Thyroid gland (tissue), 4 donors: ENCODE measurements around the gene SLC2A9. TPM values are rescaled to one million over a fixed set of nuclear protein-coding genes. Genes with fewer than 3 reads are reported as not detected.

Experiments used
- DNase-seq, 2 donors: peaks; one replicate each; pipeline ENCODE4 v3.0.0-alpha.2; 2019
- H3K27ac ChIP-seq, 3 donors: fragments of 200-600 bp; sonication (generic); 1 replicate in 2 of 3; 2 replicates in 1 of 3; pipeline ENCODE4 v1.5.1; 2016 to 2019; ENCODE audit warnings: mild to moderate bottlenecking in 1 of 3, moderate library complexity in 1 of 3
- H3K27me3 ChIP-seq: fragments of 200-600 bp; sonication (generic); one replicate; pipeline ENCODE4 v1.5.1; 2019
- H3K36me3 ChIP-seq, 2 donors: fragments of 200-600 bp; sonication (generic); one replicate each; pipeline ENCODE4 v1.5.1; 2016 to 2019
- H3K4me1 ChIP-seq, 2 donors: fragments of 200-600 bp; sonication (generic); one replicate each; pipeline ENCODE4 v1.5.1; 2017 to 2019
- H3K4me3 ChIP-seq, 3 donors: fragments of 200-600 bp; sonication (generic); replicated peaks in 1 of 3; 1 replicate in 2 of 3; 2 replicates in 1 of 3; pipeline ENCODE4 v1.5.1; 2016; ENCODE audit warnings: mild to moderate bottlenecking in 1 of 3
- H3K9me3 ChIP-seq: fragments of 200-600 bp; sonication (generic); one replicate; pipeline ENCODE4 v1.5.1; 2017
- CTCF ChIP-seq, 6 experiments: fragments of 200-600 bp in 3 of 6; fragments of 450-650 bp in 3 of 6; sonication (generic) in 3 of 6; IDR thresholded peaks; one replicate each; pipeline ENCODE4 v1.5.1; 2016 to 2019; ENCODE audit warnings: antibody characterized with exemption in 6 of 6, mild to moderate bottlenecking in 2 of 6, inconsistent platforms in 1 of 6, moderate library complexity in 1 of 6
- POLR2A ChIP-seq, 2 donors: fragments of 450-650 bp; IDR thresholded peaks; one replicate each; pipeline ENCODE4 v1.6.1; 2017; ENCODE audit warnings: antibody characterized with exemption in 2 of 2, mild to moderate bottlenecking in 2 of 2, moderate library complexity in 1 of 2
- WGBS, 2 donors: methylation state at CpG; one replicate each; pipeline ENCODE4 v1.1.5; 2017; 5-methylcytosine and 5-hydroxymethylcytosine counted together
- intact Hi-C: fragments of 100-400 bp; cut with DNase I; formaldehyde crosslinking; loops from one replicate; pipeline ENCODE4 v1.15.1; 2023
- total RNA-seq, 4 donors: library from RNA; depleted of rRNA; stranded (reverse); fragments of >200 nt; gene quantifications; one replicate each; pipeline ENCODE4 v1.2.3, GENCODE V29; 2016

Gene SLC2A9
- total RNA-seq, 4 donors from 2014 or later, result 5.0 to 21.2 (median 9.2) TPM

GRCh38 chr4:9847968-9848748 is 173.1 kb downstream of the SLC2A9 start:
- no peak for DNase-seq
- H3K27ac ChIP-seq, result no peak overlapping the region
- no peaks in the 10 kb centered on the region for H3K4me1 ChIP-seq
- no peak overlapping the region for H3K4me3 ChIP-seq
- no peaks in the 10 kb centered on the region for H3K36me3 ChIP-seq
- H3K9me3 ChIP-seq, result no peaks in the 10 kb centered on the region
- WGBS, 2 donors, result 83 to 88% methylated on average over 5 of the region's 5 CpGs
- intact Hi-C loops, result no loop called here
- TF ChIP-seq CTCF (IDR thresholded peaks at IDR 0.05), result no peak
- no peak for TF ChIP-seq POLR2A (IDR thresholded peaks at IDR 0.05)
- H3K27me3 ChIP-seq, result no peaks in the 10 kb centered on the region

GRCh38 chr4:9845791-9846493 is 175.4 kb downstream of the SLC2A9 start:
- Histone ChIP-seq H3K9me3 (no peaks in the 10 kb centered on the region), H3K36me3 (no peaks in the 10 kb centered on the region), H3K4me3 (no peak overlapping the region), H3K27ac (no peak overlapping the region), H3K4me1 (no peaks in the 10 kb centered on the region), H3K27me3 (no peaks in the 10 kb centered on the region)
- TF ChIP-seq POLR2A (IDR thresholded peaks at IDR 0.05) (no peak), CTCF (IDR thresholded peaks at IDR 0.05) (no peak)
- WGBS, 2 donors, result 95% methylated on average over 9 of the region's 9 CpGs
- intact Hi-C loops, result no loop called here
- no peak for DNase-seq

- Histone ChIP-seq H3K36me3 (no peaks in the 10 kb centered on the region), H3K27ac (no peak overlapping the region), H3K9me3 (no peaks in the 10 kb centered on the region), H3K4me1 (no peaks in the 10 kb centered on the region), H3K27me3 (no peaks in the 10 kb centered on the region), H3K4me3 (no peak overlapping the region)
- intact Hi-C loops, result no loop called here
- 96 to 97% methylated on average over 2 of the region's 2 CpGs for WGBS, 2 donors
- DNase-seq, result no peak
- TF ChIP-seq CTCF (IDR thresholded peaks at IDR 0.05) (no peak), POLR2A (IDR thresholded peaks at IDR 0.05) (no peak)
Measured at GRCh38 chr4:9841072-9841471, 180.2 kb downstream of the SLC2A9 start.

GRCh38 chr4:9835430-9835829 is 185.9 kb downstream of the SLC2A9 start:
- intact Hi-C loops, result no loop called here
- Histone ChIP-seq H3K9me3 (no peaks in the 10 kb centered on the region), H3K4me3 (no peak overlapping the region), H3K4me1 (no peaks in the 10 kb centered on the region), H3K27ac (no peak overlapping the region), H3K36me3 (no peaks in the 10 kb centered on the region), H3K27me3 (no peaks in the 10 kb centered on the region)
- DNase-seq, result no peak
- 80 to 88% methylated on average over 5 of the region's 5 CpGs for WGBS, 2 donors
- no peak for TF ChIP-seq POLR2A (IDR thresholded peaks at IDR 0.05)
- TF ChIP-seq CTCF (IDR thresholded peaks at IDR 0.05), result no peak

- 96 to 97% methylated on average over 5 of the region's 5 CpGs for WGBS, 2 donors
- intact Hi-C loops, result no loop called here
Measured at GRCh38 chr4:9833421-9833820, 187.9 kb downstream of the SLC2A9 start.

More at GRCh38 chr4:9833421-9833820, 187.9 kb downstream of the SLC2A9 start:
- H3K4me3 ChIP-seq, result no peak overlapping the region
- no peaks in the 10 kb centered on the region for H3K9me3 ChIP-seq
- no peak for TF ChIP-seq POLR2A (IDR thresholded peaks at IDR 0.05)
- no peak for TF ChIP-seq CTCF (IDR thresholded peaks at IDR 0.05)
- H3K36me3 ChIP-seq, result no peaks in the 10 kb centered on the region
- no peaks in the 10 kb centered on the region for H3K27me3 ChIP-seq
- no peak for DNase-seq
- H3K27ac ChIP-seq, result no peak overlapping the region
- H3K4me1 ChIP-seq, result no peaks in the 10 kb centered on the region
